Measurements from ENCODE around the gene NECTIN3.

Gene NECTIN3

DNA sequence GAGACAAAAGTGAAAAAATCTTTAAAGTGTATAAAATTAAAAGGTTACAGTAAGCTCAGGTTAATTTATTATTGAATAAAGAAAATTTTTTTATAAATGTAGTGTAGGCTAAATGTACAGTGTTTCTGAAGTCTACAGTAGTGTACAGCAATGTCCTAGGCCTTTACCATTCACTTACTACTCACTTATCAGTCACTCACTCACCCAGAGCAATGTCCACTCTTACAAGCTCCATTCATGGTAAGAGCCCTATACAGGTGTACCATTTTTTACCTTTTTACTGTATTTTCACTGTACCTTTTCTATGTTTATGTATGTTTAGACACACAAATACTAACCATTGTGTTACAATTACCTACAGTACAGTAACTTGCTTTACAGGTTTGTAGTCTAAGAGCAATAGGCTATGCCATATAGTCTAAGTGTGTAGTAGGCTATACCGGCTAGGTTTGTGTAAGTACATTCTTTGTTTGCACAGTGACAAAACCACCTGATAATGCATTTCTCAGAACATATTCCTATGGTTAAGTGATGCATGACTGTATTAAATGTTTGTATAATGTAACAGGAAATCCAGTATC, 38.1 kb upstream of the NECTIN3 start:
- H3K27ac ChIP-seq (ENCODE audit: low read length): no peak overlapping the region
- H3K36me3 ChIP-seq (replicated peaks; ENCODE audit: low read depth, low read length): no peaks in the 10 kb centered on the region
- H2AFZ ChIP-seq (ENCODE audit: low read depth, low read length): no peak overlapping the region
- H3K79me2 ChIP-seq (ENCODE audit: low read length): no peaks in the 10 kb centered on the region
- no peak overlapping the region for H3K4me3 ChIP-seq (ENCODE audit: low read length)
- H3K9ac ChIP-seq (ENCODE audit: low read length): no peak overlapping the region
- H3K27me3 ChIP-seq (ENCODE audit: low read depth, low read length): no peaks in the 10 kb centered on the region
- no peak overlapping the region for H3K4me2 ChIP-seq (ENCODE audit: low read length)
- H3K4me1 ChIP-seq (ENCODE audit: low read length): no peaks in the 10 kb centered on the region
- H3K9me3 ChIP-seq (ENCODE audit: insufficient read depth, low read length): no peaks in the 10 kb centered on the region
- TF ChIP-seq CTCF (IDR thresholded peaks at IDR 0.05; ENCODE audit: low read depth, low read length): no peak
- no peak for TF ChIP-seq EZH2phosphoT487 (IDR thresholded peaks at IDR 0.05; ENCODE audit: low read depth)
- no peaks in the 10 kb centered on the region for H4K20me1 ChIP-seq (ENCODE audit: insufficient read depth, low read length)

- no peaks in the 10 kb centered on the region for H3K79me2 ChIP-seq (ENCODE audit: low read length)
- no peaks in the 10 kb centered on the region for H4K20me1 ChIP-seq (ENCODE audit: insufficient read depth, low read length)
- no peak overlapping the region for H3K9ac ChIP-seq (ENCODE audit: low read length)
- no peak overlapping the region for H2AFZ ChIP-seq (ENCODE audit: low read depth, low read length)
- H3K27ac ChIP-seq (ENCODE audit: low read length): no peak overlapping the region
- TF ChIP-seq CTCF (IDR thresholded peaks at IDR 0.05; ENCODE audit: low read depth, low read length) (no peak), EZH2phosphoT487 (IDR thresholded peaks at IDR 0.05; ENCODE audit: low read depth) (no peak)
- H3K36me3 ChIP-seq (replicated peaks; ENCODE audit: low read depth, low read length): no peaks in the 10 kb centered on the region
- H3K4me1 ChIP-seq (ENCODE audit: low read length): no peaks in the 10 kb centered on the region
- no peak overlapping the region for H3K4me2 ChIP-seq (ENCODE audit: low read length)
- no peaks in the 10 kb centered on the region for H3K9me3 ChIP-seq (ENCODE audit: insufficient read depth, low read length)
- H3K4me3 ChIP-seq (ENCODE audit: low read length): no peak overlapping the region
- H3K27me3 ChIP-seq (ENCODE audit: low read depth, low read length): no peaks in the 10 kb centered on the region
These were observed 36.3 kb upstream of the NECTIN3 start for GRCh38 chr3:111035316-111035715.

GRCh38 chr3:111035902-111036301, 35.7 kb upstream of the NECTIN3 start:
- Histone ChIP-seq H3K27me3 (ENCODE audit: low read depth, low read length) (no peaks in the 10 kb centered on the region), H3K27ac (ENCODE audit: low read length) (no peak overlapping the region), H4K20me1 (ENCODE audit: insufficient read depth, low read length) (no peaks in the 10 kb centered on the region), H3K9me3 (ENCODE audit: insufficient read depth, low read length) (no peaks in the 10 kb centered on the region), H3K36me3 (replicated peaks; ENCODE audit: low read depth, low read length) (no peaks in the 10 kb centered on the region), H3K79me2 (ENCODE audit: low read length) (no peaks in the 10 kb centered on the region), H3K4me3 (ENCODE audit: low read length) (no peak overlapping the region), H3K4me1 (ENCODE audit: low read length) (no peaks in the 10 kb centered on the region), H3K9ac (ENCODE audit: low read length) (no peak overlapping the region), H2AFZ (ENCODE audit: low read depth, low read length) (no peak overlapping the region), H3K4me2 (ENCODE audit: low read length) (no peak overlapping the region)
- no peak for TF ChIP-seq EZH2phosphoT487 (IDR thresholded peaks at IDR 0.05; ENCODE audit: low read depth)
- TF ChIP-seq CTCF (IDR thresholded peaks at IDR 0.05; ENCODE audit: low read depth, low read length): no peak

DNA sequence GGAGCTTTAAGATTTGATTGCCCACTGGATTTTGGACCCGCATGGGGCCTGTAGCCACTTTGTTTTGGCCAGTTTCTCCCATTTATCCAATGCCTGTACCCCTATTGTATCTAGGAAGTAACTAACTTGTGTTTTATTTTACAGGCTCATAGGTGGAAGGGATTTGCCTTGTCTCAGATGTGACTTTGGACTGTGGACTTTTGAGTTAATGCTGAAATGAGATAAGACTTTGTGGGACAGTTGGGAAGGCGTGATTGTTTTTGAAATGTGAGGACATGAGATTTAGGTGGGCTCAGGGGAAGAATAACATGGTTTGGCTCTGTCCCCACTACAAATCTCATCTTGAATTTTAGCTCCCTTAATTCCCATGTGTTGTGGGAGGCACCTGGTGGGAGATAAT, 30.7 kb upstream of the NECTIN3 start:
- Histone ChIP-seq H3K4me1 (ENCODE audit: low read length) (no peaks in the 10 kb centered on the region), H3K27me3 (ENCODE audit: low read depth, low read length) (no peaks in the 10 kb centered on the region), H3K79me2 (ENCODE audit: low read length) (no peaks in the 10 kb centered on the region), H3K4me3 (ENCODE audit: low read length) (no peak overlapping the region), H3K27ac (ENCODE audit: low read length) (no peak overlapping the region), H3K36me3 (replicated peaks; ENCODE audit: low read depth, low read length) (no peaks in the 10 kb centered on the region), H2AFZ (ENCODE audit: low read depth, low read length) (no peak overlapping the region), H3K9ac (ENCODE audit: low read length) (no peak overlapping the region), H3K9me3 (ENCODE audit: insufficient read depth, low read length) (no peaks in the 10 kb centered on the region), H4K20me1 (ENCODE audit: insufficient read depth, low read length) (no peaks in the 10 kb centered on the region), H3K4me2 (ENCODE audit: low read length) (no peak overlapping the region)
- TF ChIP-seq EZH2phosphoT487 (IDR thresholded peaks at IDR 0.05; ENCODE audit: low read depth) (no peak), CTCF (IDR thresholded peaks at IDR 0.05; ENCODE audit: low read depth, low read length) (no peak)

Data from OCI-LY3 (cell line).